T1000 (cell line): ENCODE measurements around the gene DAB2IP.

Experiments used
- DNase-seq: peaks from one replicate; lab custom pipeline; 2025; ENCODE audit warnings: mixed read lengths; lab: John Stamatoyannopoulos, UW

The DAB2IP gene

GRCh38 chr9:121818016-121818661 lies 166.7 kb downstream of the DAB2IP start:
- no peak for DNase-seq

DNA sequence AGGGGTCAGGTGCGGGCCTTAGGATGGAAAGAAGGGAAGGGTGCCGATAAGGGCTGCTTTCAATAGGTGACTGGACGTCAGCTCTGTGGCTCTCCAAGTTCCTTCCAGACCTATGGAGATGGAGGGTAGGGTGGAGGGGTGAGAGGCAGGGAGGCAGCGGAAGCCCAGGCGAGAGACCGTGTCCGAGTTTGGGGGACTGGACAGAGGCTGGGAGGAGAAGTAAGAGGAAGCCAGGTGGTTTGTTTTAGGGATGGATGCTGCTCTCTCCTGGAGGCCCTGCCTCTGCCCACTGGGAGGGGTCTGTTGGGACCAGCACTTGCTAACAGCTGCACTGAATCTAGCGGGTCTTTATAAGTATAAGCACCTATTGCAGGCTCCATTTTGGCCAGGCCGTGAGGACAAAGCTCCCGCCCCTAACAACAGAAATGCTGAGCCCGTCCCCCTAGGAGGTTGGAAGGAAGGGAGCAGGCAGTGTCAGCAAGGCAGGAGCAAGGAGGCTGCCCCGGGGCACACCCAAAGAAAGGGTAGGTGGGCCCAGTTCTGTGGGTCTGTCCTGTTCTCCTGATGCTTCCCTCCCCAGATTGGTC lies 167.5 kb downstream of the DAB2IP start:
- DNase-seq = no peak

DNA sequence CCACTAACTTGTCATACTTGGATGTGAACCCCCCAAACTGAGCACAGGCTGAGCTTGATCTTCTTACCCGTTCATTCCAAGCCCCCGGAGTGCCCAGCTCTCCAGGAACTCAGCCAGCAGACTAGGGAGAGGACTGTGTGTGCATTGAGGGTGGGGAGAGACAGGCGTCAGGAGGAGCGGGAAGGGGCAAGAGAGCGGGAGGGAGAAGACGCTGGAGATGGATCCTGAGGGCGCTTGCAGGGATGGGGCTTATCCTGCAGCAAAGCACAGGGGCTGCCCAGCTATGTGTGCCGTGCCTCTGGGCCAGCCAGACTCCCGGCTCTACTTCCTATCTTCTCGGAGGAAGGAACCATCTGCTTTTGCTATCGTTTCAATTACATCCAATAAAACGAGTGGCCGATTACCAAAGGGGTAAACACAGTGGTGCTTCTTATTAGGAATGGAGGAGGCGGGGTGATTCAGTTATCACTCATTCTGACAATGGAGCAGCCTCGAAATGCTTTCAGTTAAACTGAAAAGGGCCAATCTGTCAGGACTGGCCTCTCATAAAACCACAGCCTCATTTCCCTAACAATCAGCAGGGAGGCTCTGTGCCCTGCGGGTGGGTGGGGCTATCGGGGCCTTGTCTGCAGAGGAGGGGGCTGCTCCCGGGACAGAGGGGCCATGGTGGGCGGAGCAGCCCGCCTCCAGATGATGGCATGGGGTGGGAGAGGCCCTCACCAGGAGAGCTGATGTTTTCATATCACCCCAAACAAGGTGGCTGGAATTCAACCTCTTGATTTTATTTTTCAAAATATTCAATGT lies 168.2 kb downstream of the DAB2IP start:
- no peak for DNase-seq

DNA sequence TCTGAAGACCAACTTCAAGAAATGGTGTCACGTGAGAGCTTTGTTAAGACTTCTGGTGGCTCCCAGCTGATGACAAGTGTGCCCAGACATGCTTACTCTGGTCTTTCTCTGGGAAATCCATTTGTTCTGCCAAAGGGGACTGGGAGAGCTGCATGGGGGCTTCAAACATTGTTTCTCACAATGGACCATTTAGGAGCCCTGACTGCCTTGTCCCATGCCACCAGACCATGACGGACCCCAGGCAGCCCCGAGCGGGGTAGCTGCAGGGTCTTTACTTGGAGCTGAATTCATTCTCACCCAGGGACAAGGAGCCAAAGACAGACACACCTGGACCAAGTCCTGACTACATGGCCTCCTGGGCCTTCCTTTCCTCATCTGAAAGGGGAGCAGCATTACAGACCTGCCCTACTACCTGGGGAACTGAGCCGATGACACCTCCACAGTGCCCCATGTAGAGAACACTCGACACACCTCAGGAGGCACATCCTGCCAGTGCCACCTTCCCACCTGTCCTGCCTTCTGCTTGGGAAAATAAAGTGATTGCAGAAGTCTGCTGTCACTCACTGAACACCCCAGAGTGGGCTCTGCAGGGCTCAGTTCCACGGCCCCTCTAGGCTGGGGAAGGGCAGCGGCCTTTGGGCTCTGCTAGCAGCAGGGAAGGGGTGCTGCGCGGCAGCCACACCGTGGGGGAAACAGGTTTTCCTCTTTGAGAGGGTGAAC lies 169.0 kb downstream of the DAB2IP start:
- no peak for DNase-seq

DNA sequence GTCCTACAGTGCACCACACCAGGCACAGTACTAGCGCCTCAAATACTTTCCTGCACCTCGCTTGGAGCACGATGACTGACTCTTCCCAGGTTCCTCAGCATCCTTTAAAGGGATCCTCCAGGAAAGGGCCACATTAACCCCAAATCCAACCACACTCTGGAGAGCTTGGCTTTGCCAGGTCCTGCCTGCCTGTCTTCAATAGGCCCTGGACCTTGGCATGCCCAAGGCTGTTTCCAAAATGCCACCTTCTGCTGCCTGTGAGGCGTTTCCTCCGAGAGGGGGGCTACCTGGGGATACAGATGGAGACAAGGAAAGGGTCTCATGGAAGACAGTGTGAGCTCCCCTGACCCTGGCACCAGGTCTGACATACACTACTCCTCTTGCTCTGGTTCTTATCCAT lies 169.9 kb downstream of the DAB2IP start:
- no peak for DNase-seq

- no peak for DNase-seq
These were observed 171.0 kb downstream of the DAB2IP start for GRCh38 chr9:121822093-121823085.

DNA sequence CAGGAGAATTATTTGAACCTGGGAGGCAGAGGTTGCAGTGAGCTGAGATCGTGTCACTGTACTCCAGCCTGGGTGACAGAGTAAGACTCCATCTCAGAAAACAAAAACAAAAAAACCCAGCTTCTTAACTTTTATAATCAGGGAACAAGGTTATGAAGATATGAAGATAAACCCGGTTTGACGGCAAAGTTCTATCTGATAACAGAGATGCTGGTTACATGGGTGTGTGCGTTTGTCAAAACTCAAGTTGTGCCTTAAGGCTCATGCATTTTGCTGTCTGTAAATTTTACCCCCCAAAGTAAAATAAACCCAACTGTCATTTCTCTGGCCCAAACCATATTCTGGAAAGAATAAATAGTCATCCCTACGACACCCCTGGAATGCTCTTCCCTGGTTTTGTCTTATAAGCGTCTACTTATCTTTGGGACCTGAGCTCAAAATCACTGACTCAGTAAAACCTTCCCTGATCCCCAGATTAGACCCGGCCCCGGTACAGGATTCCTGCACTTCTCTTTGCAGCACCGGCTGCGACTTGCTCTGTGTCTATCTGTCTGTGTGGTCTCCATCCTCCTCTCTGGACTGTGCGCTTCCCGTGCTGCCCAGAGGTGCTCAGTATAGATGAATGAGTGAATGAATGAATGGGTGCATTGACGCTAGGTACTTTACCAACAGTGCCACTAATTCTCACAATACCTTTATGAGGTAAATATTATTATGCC lies 172.2 kb downstream of the DAB2IP start:
- no peak for DNase-seq

GRCh38 chr9:121824651-121825030 lies 173.2 kb downstream of the DAB2IP start:
- no peak for DNase-seq

DNA sequence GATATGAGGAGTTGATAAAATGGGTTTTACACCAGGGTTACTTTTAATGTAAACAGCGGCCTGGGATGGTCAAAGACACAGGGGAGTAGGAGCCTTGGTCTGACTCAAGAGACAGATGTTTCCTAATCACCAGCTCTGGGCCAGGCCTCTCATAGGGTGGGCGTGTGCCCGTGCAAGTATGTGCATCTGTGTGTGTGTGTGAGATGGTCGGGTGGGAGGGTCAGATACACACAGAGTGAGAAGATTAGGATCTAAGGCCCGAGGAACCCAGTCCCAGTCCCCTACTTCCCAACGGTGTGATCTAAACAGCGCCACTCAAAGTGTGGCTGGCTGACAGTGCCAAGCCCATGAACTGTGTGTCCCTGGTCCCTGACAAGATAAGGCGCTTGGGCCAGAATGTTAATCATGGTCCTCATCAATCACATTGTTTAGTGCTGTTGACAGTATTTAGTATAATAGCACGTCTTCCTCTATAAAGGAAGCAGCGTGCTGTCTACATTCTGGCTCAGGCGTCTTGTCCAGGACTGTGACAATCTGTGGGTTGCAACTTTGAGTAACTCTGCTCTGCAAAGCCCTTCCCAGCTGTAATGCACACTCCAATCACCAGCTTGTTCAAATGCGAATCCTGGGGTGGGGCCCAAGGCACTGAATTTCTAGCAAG lies 173.7 kb downstream of the DAB2IP start:
- no peak for DNase-seq

GRCh38 chr9:121826711-121827110 lies 175.3 kb downstream of the DAB2IP start:
- no peak for DNase-seq

DNA sequence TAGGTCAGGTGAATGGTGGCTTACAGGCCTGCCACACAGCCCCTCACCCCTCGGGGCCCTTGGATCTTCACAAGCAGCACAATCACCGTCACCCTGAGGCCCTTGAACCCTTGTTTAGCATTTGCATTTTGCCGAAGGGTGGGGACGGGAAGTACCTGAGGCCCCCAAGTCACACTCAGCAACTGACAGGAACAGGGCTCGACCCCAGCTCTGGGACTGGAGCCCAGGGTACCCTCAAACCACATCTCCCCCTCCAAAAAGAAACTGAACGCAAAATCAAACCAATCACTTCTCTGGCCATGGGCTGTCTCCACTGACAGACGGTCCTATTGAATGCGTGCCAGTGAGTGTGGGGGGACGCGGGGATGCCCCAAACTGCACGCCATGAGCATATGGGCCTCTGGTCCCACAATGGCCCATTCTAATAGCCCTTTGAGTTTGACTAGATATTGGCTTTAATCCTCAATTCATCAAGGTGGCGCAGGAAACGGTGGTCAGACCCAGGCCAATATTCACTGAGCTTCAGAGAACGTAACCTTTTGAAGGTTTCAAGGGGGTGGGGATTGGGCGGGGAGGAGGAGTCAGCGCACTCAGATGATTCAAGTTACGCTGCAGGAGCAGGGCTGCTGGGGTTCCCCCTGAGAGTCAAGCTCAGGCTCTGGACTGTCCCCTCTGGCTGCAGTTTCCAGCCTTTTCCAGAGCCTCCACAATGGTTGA lies 176.0 kb downstream of the DAB2IP start:
- no peak for DNase-seq

- no peak for DNase-seq
These were observed 179.2 kb downstream of the DAB2IP start for GRCh38 chr9:121830441-121831140.

DNA sequence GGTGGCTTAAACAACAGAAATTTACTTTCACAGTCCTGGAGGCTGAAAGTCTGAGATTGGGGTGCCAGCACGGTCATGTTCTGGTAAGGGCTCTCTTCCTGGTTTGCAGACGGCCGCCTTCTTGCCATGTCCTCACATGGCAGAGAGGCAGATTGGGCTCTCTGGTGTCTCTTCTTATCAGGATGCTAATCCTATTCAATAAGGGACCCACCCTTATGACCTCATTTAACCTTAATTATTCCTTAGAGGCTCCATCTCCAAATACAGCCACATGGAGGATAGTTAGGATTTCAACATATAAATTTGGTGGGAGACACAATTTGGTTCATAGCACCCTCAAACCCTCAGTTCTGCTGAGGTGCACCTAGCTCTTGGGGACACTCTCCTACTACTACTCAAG lies 180.4 kb downstream of the DAB2IP start:
- DNase-seq = no peak

GRCh38 chr9:121833061-121833460 lies 181.6 kb downstream of the DAB2IP start:
- DNase-seq = no peak
